ENCODE data around the gene FOXI3. TPM values are rescaled to one million over a fixed set of nuclear protein-coding genes. Genes with fewer than 3 reads are reported as not detected.
"Not testable (repeated sequence)": the region's sequence is repeated elsewhere in the genome, so short reads cannot be mapped to it uniquely, and the experiment has no call there.

FOXI3 gene
- total RNA-seq, 4 donors from 2014 or later, result not detected

DNA sequence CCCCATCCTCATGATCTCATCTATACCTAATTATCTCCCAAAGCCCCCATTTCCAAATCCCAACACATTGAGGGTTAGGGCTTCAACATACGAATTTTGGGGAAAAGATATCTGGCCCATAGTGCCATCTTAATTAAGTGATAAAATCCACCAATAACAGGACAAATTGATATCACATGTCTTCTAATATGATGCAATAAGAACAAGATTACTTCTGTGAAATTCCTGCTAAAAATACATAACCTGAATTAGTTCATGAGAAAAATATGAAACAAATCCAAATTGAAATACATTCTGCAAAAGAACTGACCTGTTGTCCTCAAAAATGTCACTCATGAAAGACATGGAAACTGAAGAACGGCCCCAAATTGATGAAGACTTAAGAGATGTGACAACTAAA lies 28.8 kb downstream of the FOXI3 start:
- WGBS, 2 donors, result 73 to 79% methylated on average over 2 of the region's 2 CpGs
- Histone ChIP-seq H3K9me3 (no peaks in the 10 kb centered on the region), H3K4me3 (replicated peaks in 1 of 3) (no peak overlapping the region), H3K4me1 (no peaks in the 10 kb centered on the region), H3K27me3 (no peaks in the 10 kb centered on the region), H3K36me3 (no peaks in the 10 kb centered on the region), H3K27ac (no peak overlapping the region)
- TF ChIP-seq, protein P1, sequence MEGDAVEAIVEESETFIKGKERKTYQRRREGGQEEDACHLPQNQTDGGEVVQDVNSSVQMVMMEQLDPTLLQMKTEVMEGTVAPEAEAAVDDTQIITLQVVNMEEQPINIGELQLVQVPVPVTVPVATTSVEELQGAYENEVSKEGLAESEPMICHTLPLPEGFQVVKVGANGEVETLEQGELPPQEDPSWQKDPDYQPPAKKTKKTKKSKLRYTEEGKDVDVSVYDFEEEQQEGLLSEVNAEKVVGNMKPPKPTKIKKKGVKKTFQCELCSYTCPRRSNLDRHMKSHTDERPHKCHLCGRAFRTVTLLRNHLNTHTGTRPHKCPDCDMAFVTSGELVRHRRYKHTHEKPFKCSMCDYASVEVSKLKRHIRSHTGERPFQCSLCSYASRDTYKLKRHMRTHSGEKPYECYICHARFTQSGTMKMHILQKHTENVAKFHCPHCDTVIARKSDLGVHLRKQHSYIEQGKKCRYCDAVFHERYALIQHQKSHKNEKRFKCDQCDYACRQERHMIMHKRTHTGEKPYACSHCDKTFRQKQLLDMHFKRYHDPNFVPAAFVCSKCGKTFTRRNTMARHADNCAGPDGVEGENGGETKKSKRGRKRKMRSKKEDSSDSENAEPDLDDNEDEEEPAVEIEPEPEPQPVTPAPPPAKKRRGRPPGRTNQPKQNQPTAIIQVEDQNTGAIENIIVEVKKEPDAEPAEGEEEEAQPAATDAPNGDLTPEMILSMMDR (IDR thresholded peaks at IDR 0.05), result no peak
- no peak for TF ChIP-seq POLR2A (IDR thresholded peaks at IDR 0.05)
- intact Hi-C loops (cut with DNase I), result no loop called here
- DNase-seq, result no peak

DNA sequence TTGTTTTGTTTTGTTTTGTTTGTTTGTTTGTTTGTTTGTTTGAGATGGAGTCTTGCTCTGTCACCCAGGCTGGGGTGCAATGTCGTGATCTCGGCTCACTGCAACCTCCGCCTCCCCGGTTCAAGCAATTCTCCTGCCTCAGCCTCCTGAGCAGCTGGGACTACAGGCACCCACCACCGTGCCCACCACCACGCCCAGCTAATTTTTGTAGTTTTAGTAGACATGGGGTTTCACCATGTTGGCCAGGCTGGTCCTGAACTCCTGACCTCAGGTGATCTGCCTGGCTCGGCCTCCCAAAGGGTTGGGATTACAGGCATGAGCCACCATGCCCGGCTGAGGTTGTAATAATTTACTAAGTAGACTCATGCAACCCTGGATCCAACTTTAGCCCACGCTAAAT lies 33.4 kb downstream of the FOXI3 start:
- H3K36me3 ChIP-seq, H3K9me3 ChIP-seq: not testable (repeated sequence)

DNA sequence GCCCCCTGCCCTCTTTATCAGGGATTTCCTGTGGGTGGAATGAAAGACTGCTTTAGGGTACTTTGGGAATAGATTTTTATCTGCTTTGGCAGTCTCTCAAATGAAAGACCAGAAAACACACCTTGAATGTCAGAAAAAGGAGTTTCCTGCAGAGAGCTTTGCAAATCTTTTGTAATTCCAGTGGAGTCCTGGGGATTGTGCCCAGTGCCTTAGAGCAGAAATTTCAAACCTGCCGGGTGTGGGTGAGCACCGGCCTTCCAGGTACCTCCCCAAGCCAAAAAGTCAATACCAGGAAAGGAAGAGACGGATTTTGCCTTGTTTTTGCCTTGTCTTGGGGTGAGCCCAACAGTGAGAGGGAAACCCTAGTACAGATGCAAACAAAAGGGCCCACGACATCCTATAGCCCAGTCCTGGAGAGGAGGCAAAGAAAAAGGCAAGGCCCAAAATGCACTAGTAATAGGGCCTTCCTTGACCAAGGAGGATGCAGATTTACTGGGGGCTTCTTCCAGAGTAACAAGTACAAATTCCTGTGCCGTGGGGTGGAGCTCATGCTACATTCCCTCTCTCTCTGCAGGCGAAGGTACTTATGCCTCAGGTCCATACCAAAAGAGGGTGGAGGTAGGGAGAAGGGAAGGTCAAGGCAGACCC lies 36.4 kb downstream of the FOXI3 start:
- H3K4me1 ChIP-seq, result no peaks in the 10 kb centered on the region
- H3K27ac ChIP-seq, result no peak overlapping the region
- no peak overlapping the region for H3K4me3 ChIP-seq (replicated peaks in 1 of 3)
- H3K9me3 ChIP-seq, result no peaks in the 10 kb centered on the region
- no peak for DNase-seq
- no peaks in the 10 kb centered on the region for H3K27me3 ChIP-seq
- no peaks in the 10 kb centered on the region for H3K36me3 ChIP-seq
- intact Hi-C loops (cut with DNase I), result no loop called here
- no peak for TF ChIP-seq POLR2A (IDR thresholded peaks at IDR 0.05)
- TF ChIP-seq, protein P1 (IDR thresholded peaks at IDR 0.05), result no peak
- WGBS, 2 donors, result 42 to 48% methylated on average over 6 of the region's 6 CpGs

More for the DNA sequence above, 33.4 kb downstream of the FOXI3 start:
- H3K27ac ChIP-seq; H3K27me3 ChIP-seq; H3K4me3 ChIP-seq (replicated peaks in 1 of 3); DNase-seq; intact Hi-C loops (cut with DNase I); H3K4me1 ChIP-seq: not testable (repeated sequence)
- WGBS, 2 donors, result 88 to 91% methylated on average over 9 of the region's 9 CpGs

DNA sequence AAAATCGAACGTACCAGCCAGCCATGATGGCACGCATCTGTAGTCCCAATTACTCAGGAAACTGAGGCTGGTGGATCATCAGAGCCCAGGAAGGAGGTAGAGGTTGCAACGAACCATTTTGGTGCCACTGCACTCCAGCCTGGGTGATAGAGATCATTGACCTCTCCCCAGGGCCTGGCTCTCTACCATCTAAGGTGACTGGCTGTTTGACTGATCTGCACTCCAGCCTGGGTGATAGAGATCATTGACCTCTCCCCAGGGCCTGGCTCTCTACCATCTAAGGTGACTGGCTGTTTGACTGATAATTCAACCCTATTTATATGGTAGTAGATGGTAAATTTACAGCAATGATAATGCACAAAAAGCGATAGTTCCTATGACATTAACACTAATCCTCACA lies 43.6 kb downstream of the FOXI3 start:
- H3K4me3 ChIP-seq (replicated peaks in 1 of 3); intact Hi-C loops (cut with DNase I): not testable (repeated sequence)
- 87 to 89% methylated on average over 5 of the region's 5 CpGs for WGBS, 2 donors

DNA sequence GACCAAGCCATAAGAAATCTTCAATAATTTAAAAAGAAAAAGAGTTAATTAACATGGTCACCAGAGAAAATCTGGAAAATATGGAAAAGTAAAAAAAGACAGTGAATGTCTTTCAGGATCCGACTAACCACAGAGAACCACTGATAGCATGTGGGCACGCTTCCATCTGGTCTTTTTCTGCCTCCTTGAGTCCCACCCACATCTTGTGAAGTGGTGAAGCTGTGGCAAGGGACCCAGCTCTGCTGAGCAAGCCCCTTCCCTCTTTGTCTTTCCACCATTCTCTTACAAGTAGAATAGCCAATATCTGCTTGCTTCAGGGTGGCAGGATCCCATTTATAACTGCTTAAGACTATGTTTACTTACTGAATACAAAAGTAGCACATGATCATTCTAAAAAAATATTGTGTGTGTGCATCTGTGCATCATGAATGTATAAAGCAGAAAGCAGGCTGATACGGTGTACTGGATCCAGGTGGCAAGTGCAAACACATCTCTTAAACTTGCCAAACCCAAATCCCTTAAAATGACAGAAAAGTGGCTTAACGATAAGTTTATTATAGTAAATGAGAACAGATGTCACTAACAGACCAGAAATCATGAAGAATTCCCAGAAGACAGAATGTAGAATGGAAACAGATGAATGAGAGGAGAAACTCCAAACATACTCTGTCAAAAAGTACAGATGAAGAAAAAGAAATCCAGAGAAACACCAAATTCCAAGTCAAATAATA lies 52.3 kb downstream of the FOXI3 start:
- H3K4me3 ChIP-seq (replicated peaks in 1 of 3), result no peak overlapping the region
- TF ChIP-seq, protein P1 (IDR thresholded peaks at IDR 0.05), result no peak
- TF ChIP-seq POLR2A (IDR thresholded peaks at IDR 0.05), result no peak
- H3K27ac ChIP-seq, result no peak overlapping the region
- intact Hi-C loops (cut with DNase I), result no loop called here
- DNase-seq, result no peak
- H3K4me1 ChIP-seq, result no peaks in the 10 kb centered on the region
- H3K27me3 ChIP-seq, result no peaks in the 10 kb centered on the region
- H3K9me3 ChIP-seq, result no peaks in the 10 kb centered on the region
- WGBS, 2 donors, result 66 to 68% methylated on average over 4 of the region's 4 CpGs
- H3K36me3 ChIP-seq, result no peaks in the 10 kb centered on the region

More for the DNA sequence above, 43.6 kb downstream of the FOXI3 start:
- not testable (repeated sequence) for H3K36me3 ChIP-seq, H3K27ac ChIP-seq, H3K4me1 ChIP-seq, H3K27me3 ChIP-seq, DNase-seq, H3K9me3 ChIP-seq

DNA sequence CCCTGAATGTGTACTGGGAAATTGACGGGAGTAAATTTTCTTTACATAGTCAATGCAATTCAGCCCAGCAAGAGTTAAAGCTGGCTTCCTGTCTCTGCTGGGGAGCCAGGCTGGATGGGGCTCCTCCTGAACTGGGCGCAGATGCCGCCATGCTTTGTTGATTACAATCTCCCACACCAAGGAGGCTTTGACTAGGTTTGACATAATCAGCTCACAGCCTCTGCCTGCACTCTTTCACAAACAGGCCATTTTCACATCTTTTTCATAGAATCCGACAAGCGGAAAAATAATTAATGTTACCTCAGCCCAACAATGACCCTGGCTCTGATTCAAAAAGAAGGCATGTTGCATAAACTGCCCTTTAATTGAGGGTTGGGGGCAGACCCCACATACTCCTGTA lies 54.3 kb downstream of the FOXI3 start:
- Histone ChIP-seq H3K4me3 (replicated peaks in 1 of 3) (no peak overlapping the region), H3K36me3 (no peaks in the 10 kb centered on the region), H3K9me3 (no peaks in the 10 kb centered on the region), H3K27ac (no peak overlapping the region), H3K27me3 (no peaks in the 10 kb centered on the region), H3K4me1 (no peaks in the 10 kb centered on the region)
- TF ChIP-seq, protein P1 (IDR thresholded peaks at IDR 0.05), result no peak
- TF ChIP-seq POLR2A (IDR thresholded peaks at IDR 0.05), result no peak
- DNase-seq, result no peak
- 46 to 53% methylated on average over 5 of the region's 5 CpGs for WGBS, 2 donors
- intact Hi-C loops (cut with DNase I), result no loop called here
